ENCODE data around the gene ARID4B.

GRCh38 chr1:235131961-235132360 is 196.0 kb downstream of the ARID4B start:
- TF ChIP-seq ZNF791 (tag by site-specific recombination; IDR thresholded peaks at IDR 0.05) (no peak), KLF1 (tag by site-specific recombination; IDR thresholded peaks at IDR 0.05) (no peak), REST (tag by site-specific recombination; IDR thresholded peaks at IDR 0.05) (no peak), ZBTB7A (tag by site-specific recombination; IDR thresholded peaks at IDR 0.05; ENCODE audit: low read depth) (no peak), ZFP3 (tag by site-specific recombination; IDR thresholded peaks at IDR 0.05; ENCODE audit: low read depth) (no peak), ZNF510 (tag by site-specific recombination; IDR thresholded peaks at IDR 0.05; ENCODE audit: insufficient replicate concordance) (no peak), TCF7L2 (IDR thresholded peaks at IDR 0.05; ENCODE audit: borderline replicate concordance, low read depth, low read length) (no peak), ZBTB8A (tag by site-specific recombination; IDR thresholded peaks at IDR 0.05) (no peak)
- TF ChIP-seq, protein P1, sequence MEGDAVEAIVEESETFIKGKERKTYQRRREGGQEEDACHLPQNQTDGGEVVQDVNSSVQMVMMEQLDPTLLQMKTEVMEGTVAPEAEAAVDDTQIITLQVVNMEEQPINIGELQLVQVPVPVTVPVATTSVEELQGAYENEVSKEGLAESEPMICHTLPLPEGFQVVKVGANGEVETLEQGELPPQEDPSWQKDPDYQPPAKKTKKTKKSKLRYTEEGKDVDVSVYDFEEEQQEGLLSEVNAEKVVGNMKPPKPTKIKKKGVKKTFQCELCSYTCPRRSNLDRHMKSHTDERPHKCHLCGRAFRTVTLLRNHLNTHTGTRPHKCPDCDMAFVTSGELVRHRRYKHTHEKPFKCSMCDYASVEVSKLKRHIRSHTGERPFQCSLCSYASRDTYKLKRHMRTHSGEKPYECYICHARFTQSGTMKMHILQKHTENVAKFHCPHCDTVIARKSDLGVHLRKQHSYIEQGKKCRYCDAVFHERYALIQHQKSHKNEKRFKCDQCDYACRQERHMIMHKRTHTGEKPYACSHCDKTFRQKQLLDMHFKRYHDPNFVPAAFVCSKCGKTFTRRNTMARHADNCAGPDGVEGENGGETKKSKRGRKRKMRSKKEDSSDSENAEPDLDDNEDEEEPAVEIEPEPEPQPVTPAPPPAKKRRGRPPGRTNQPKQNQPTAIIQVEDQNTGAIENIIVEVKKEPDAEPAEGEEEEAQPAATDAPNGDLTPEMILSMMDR (tag by site-specific recombination; IDR thresholded peaks at IDR 0.05), result no peak
- TF ChIP-seq, protein P2, sequence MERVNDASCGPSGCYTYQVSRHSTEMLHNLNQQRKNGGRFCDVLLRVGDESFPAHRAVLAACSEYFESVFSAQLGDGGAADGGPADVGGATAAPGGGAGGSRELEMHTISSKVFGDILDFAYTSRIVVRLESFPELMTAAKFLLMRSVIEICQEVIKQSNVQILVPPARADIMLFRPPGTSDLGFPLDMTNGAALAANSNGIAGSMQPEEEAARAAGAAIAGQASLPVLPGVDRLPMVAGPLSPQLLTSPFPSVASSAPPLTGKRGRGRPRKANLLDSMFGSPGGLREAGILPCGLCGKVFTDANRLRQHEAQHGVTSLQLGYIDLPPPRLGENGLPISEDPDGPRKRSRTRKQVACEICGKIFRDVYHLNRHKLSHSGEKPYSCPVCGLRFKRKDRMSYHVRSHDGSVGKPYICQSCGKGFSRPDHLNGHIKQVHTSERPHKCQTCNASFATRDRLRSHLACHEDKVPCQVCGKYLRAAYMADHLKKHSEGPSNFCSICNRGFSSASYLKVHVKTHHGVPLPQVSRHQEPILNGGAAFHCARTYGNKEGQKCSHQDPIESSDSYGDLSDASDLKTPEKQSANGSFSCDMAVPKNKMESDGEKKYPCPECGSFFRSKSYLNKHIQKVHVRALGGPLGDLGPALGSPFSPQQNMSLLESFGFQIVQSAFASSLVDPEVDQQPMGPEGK (tag by site-specific recombination; IDR thresholded peaks at IDR 0.05), result no peak
